ENCODE data around the gene CLMN. TPM values are rescaled to one million over a fixed set of nuclear protein-coding genes. Genes with fewer than 3 reads are reported as not detected.

Gene CLMN
- total and polyA plus RNA-seq, 2 of the 4 experiments (the other 2 are of a cell fraction), result 0.10 to 0.18 TPM

- Histone ChIP-seq H3K14ac (replicated peaks; ENCODE audit: low read depth, low read length) (no peak overlapping the region), H3K27me3 (ENCODE audit: control insufficient read depth, insufficient read depth, low read length) (no peaks in the 10 kb centered on the region), H3K36me3 (ENCODE audit: control insufficient read depth, insufficient read depth, low read length) (no peaks in the 10 kb centered on the region), H3K9ac (ENCODE audit: low read depth, low read length) (no peak overlapping the region), H3K27ac (ENCODE audit: insufficient read depth, low read length) (no peak overlapping the region), H2BK120ac (ENCODE audit: low read depth, low read length) (no peak overlapping the region), H4K20me1 (ENCODE audit: insufficient read depth, low read length) (no peaks in the 10 kb centered on the region), H4K8ac (ENCODE audit: low read depth in 2 of 2, low read length in 2 of 2) (no peak overlapping the region), H3K4ac (ENCODE audit: low read depth, low read length) (no peak overlapping the region), H2AFZ (replicated peaks; ENCODE audit: low read length, poor library complexity) (no peak overlapping the region), H2BK5ac (ENCODE audit: low read depth, low read length, poor library complexity, severe bottlenecking) (no peak overlapping the region), H3K23ac (ENCODE audit: low read depth, low read length) (no peak overlapping the region), H3K79me1 (ENCODE audit: low read depth in 1 of 2, low read length in 2 of 2) (no peaks in the 10 kb centered on the region), H3K4me3 (ENCODE audit: insufficient read depth, low read depth, low read length) (no peak overlapping the region), H3K18ac (ENCODE audit: low read depth, low read length) (no peak overlapping the region), H2BK20ac (ENCODE audit: low read depth, low read length) (no peak overlapping the region), H3K56ac (ENCODE audit: extremely low read depth, insufficient read depth, low read length) (no peak overlapping the region), H2BK15ac (ENCODE audit: low read depth, low read length) (no peak overlapping the region), H2AK5ac (ENCODE audit: low read depth, low read length) (no peak overlapping the region), H3K4me1 (ENCODE audit: control insufficient read depth, insufficient read depth, low read length) (no peaks in the 10 kb centered on the region), H3K4me2 (ENCODE audit: low read depth, low read length) (no peak overlapping the region), H4K91ac (ENCODE audit: insufficient read depth, low read depth, low read length) (no peak overlapping the region), H3K9me3 (ENCODE audit: control insufficient read depth, insufficient read depth, low read length) (no peaks in the 10 kb centered on the region), H4K5ac (ENCODE audit: low read depth, low read length) (no peak overlapping the region), H2AK9ac (replicated peaks; ENCODE audit: low read depth, low read length, poor library complexity) (no peak overlapping the region), H3K9me1 (ENCODE audit: insufficient read depth, low read length) (no peaks in the 10 kb centered on the region)
- ATAC-seq (ENCODE audit: low read depth) (no peak), DNase-seq (no peak)
- intact Hi-C loops (cut with micrococcal nuclease) (no loop called here), in situ Hi-C loops (cut with MboI; ENCODE audit: low sequenced_read_pairs) (no loop called here), dilution Hi-C loops (cut with HindIII; ENCODE audit: low sequenced_read_pairs, unreplicated experiment) (no loop called here)
- ChIA-PET CTCF (no interaction called here), POLR2A (ENCODE audit: unreplicated experiment) (no interaction called here)
- TF ChIP-seq MAFK (IDR thresholded peaks at IDR 0.05; ENCODE audit: low read depth, low read length) (no peak), CHD1 (IDR thresholded peaks at IDR 0.05; ENCODE audit: low read depth, low read length) (no peak), ELK1 (IDR thresholded peaks at IDR 0.05; ENCODE audit: borderline replicate concordance, low read depth, low read length) (no peak), MXI1 (IDR thresholded peaks at IDR 0.05; ENCODE audit: borderline replicate concordance, low read depth, low read length) (no peak), CEBPB (IDR thresholded peaks at IDR 0.05; ENCODE audit: low read depth, low read length) (no peak), RCOR1 (IDR thresholded peaks at IDR 0.05; ENCODE audit: insufficient replicate concordance, low read length) (no peak), POLR2A (IDR thresholded peaks at IDR 0.05; ENCODE audit: low read depth, low read length) (no peak), MAZ (IDR thresholded peaks at IDR 0.05; ENCODE audit: borderline replicate concordance, low read depth, low read length) (no peak), CTCF (conservative IDR thresholded peaks at IDR 0.05; ENCODE audit: low read depth, low read length) (no peak), USF2 (IDR thresholded peaks at IDR 0.05; ENCODE audit: low read depth, low read length) (no peak), BHLHE40 (IDR thresholded peaks at IDR 0.05; ENCODE audit: low read depth, low read length) (no peak), SMC3 (IDR thresholded peaks at IDR 0.05; ENCODE audit: low read depth, low read length) (no peak), RAD21 (IDR thresholded peaks at IDR 0.05; ENCODE audit: low read length) (no peak), NFE2L2 (IDR thresholded peaks at IDR 0.05; ENCODE audit: low read depth, low read length) (no peak)
- WGBS, 2 experiments (ENCODE audit: extremely low coverage in 2 of 2, insufficient read length in 1 of 2), result 59% methylated on average over 4 of the region's 5 CpGs; no CpG with 5 or more reads in 1 of the 2 experiments
- BruUV-seq (replicated peaks), result no TSS peak
Observed at GRCh38 chr14:95272057-95272456, 47.7 kb downstream of the CLMN start.

All from IMR-90 (cell line).